Adrenal gland (tissue), 5 donors: ENCODE data around the gene SIGLEC5.

Experiments
- POLR2A ChIP-seq, 2 donors: fragments of 450-650 bp; IDR thresholded peaks; one replicate each; pipeline ENCODE4 v1.6.1; 2017; ENCODE audit warnings: antibody characterized with exemption in 2 of 2, mild to moderate bottlenecking in 2 of 2, moderate library complexity in 1 of 2
- TF ChIP-seq, protein P1 (sequence below), 6 experiments: fragments of 450-650 bp in 4 of 6; fragments of 200-600 bp in 2 of 6; sonication (generic) in 1 of 6; IDR thresholded peaks; 1 replicate in 5 of 6; 2 replicates in 1 of 6; pipeline versions ENCODE4 v1.5.1 to v1.8.0; 2016 to 2021; ENCODE audit warnings: antibody characterized with exemption in 6 of 6, mild to moderate bottlenecking in 2 of 6, moderate library complexity in 1 of 6
- donor health status: DM: no; HTN: no; CAD: no.

DNA sequence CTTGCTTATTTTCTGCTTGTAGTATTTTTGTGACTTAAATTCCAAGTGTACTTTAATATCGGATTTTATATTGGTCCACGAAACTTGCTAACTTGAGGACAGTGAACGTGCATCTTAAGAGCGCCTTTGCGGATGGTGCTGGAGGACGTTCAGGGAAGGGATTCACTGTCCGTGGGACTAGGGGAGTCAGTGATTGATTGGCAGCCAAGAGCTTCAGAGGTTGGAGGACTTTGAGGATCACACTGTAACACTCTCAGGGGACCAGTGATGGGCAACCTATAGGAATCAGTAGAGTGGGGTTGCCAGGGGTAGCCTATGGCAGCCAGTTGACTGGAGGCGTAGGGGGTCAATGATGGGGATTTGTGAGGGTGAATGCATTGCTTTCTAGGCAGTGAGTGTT lies 58.6 kb downstream of the SIGLEC5 start:
- TF ChIP-seq, protein P1, sequence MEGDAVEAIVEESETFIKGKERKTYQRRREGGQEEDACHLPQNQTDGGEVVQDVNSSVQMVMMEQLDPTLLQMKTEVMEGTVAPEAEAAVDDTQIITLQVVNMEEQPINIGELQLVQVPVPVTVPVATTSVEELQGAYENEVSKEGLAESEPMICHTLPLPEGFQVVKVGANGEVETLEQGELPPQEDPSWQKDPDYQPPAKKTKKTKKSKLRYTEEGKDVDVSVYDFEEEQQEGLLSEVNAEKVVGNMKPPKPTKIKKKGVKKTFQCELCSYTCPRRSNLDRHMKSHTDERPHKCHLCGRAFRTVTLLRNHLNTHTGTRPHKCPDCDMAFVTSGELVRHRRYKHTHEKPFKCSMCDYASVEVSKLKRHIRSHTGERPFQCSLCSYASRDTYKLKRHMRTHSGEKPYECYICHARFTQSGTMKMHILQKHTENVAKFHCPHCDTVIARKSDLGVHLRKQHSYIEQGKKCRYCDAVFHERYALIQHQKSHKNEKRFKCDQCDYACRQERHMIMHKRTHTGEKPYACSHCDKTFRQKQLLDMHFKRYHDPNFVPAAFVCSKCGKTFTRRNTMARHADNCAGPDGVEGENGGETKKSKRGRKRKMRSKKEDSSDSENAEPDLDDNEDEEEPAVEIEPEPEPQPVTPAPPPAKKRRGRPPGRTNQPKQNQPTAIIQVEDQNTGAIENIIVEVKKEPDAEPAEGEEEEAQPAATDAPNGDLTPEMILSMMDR (IDR thresholded peaks at IDR 0.05) = no peak
- no peak for TF ChIP-seq POLR2A (IDR thresholded peaks at IDR 0.05)
